Measurements from ENCODE around the gene SLC9A3. TPM values are rescaled to one million over a fixed set of nuclear protein-coding genes. Genes with fewer than 3 reads are reported as not detected.
"Not testable (repeated sequence)": the region's sequence is repeated elsewhere in the genome, so short reads cannot be mapped to it uniquely, and the experiment has no call there.

SLC9A3 gene
- total RNA-seq, 2 donors from 2014 or later: 1.6 to 2.2 TPM

DNA sequence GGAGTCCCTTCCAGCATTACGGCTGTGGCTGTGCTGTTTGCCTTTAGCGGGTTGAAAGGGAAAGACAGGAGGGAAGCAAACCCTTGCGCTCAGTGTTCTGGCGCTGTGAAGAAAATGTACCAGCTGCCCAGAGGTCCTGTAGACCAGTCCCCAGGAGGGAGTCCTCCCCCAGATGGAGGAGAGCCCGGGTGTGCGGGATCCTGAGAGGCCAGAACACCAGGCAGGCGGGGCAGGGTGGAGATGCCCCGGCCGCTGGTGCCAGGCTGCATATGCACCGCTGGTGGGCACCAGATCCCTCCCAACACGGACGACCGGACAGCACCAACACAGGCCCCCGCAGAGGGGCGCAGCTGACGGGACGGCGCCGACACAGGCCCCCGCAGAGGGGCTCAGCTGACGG lies 37.2 kb upstream of the SLC9A3 start:
- H3K27me3 Mint-ChIP-seq: peaks cover 13% of the 10 kb centered on the region
- no peak overlapping the region for H3K27ac Mint-ChIP-seq
- no peaks in the 10 kb centered on the region for H3K36me3 Mint-ChIP-seq (ENCODE audit: low read depth)
- H3K4me3 Mint-ChIP-seq: no peak overlapping the region
- no peak for ATAC-seq (replicated peaks)
- no peaks in the 10 kb centered on the region for H3K9me3 Mint-ChIP-seq
- H3K4me1 Mint-ChIP-seq: no peaks in the 10 kb centered on the region

DNA sequence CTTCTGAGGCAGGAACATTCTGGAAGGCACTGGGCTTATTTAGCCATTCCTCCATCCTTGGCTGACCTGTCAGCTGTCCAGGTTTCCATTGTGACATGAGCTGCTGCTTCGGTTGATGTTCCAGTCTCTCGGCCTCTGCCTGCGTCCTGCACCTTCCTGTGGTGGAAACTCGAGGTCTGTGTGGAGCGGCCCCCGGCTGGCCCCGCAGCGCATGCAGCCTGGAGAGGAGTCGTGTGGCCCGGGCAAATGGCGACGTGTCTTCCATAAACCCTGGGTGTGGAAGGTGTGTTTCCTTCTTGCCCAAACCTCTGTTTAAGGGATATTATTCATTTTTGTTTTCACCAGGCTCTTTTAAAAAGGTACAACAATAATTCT lies 36.5 kb upstream of the SLC9A3 start:
- ATAC-seq (replicated peaks): no peak
- Mint-ChIP-seq H3K36me3 (ENCODE audit: low read depth) (no peaks in the 10 kb centered on the region), H3K27ac (no peak overlapping the region), H3K4me1 (no peaks in the 10 kb centered on the region), H3K27me3 (peaks cover 13% of the 10 kb centered on the region), H3K4me3 (no peak overlapping the region), H3K9me3 (no peaks in the 10 kb centered on the region)

DNA sequence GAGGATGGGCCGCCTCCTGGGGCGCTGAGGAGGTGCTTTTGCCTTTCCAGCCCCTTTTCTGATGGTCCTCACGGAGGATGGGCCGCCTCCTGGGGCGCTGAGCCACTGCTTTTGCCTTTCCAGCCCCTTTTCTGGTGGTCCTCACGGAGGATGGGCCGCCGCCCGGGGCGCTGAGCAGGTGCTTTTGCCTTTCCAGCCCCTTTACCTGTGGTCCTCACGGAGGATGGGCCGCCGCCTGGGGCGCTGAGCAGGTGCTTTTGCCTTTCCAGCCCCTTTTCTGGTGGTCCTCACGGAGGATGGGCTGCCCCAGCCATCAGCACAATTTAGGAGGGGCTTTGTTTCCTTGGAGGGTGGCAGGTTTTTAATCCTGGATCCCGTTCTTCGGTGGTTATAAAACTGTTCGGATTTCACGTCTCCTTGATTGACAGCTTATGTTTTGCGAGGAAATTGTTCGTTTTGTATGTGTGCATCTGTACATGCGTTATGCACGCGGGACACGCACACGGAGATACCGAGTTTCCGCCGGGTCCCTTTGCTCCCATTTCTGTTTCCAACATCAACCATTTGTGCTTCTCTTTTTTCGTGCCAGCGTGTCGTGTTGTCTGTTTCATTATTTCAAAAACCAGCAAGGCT lies 34.7 kb upstream of the SLC9A3 start:
- no peak for ATAC-seq (replicated peaks)
- Mint-ChIP-seq H3K27me3 (peaks cover 13% of the 10 kb centered on the region), H3K4me3 (no peak overlapping the region), H3K4me1 (no peaks in the 10 kb centered on the region), H3K9me3 (no peaks in the 10 kb centered on the region), H3K27ac (no peak overlapping the region), H3K36me3 (ENCODE audit: low read depth) (no peaks in the 10 kb centered on the region)

DNA sequence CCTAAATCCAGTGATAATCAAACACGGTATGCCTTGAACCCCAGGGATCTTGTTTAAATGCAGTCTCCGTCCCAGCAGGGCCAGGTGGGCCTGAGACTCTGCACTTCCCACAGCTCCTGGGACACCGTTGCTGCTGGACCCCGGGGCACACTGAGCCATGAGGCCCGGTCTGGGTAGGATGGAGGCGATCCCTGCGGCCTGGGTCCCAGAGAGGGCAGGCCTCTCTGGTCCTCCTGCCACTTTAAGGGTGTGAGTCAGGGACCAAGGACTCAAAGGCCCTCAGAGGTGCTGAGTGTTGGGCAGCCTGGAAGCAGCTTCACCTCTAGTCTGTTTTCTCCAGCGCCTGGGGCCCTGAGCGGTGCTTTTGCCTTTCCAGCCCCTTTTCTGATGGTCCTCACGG lies 34.1 kb upstream of the SLC9A3 start:
- Mint-ChIP-seq H3K4me3 (no peak overlapping the region), H3K36me3 (ENCODE audit: low read depth) (no peaks in the 10 kb centered on the region), H3K27me3 (peaks cover 13% of the 10 kb centered on the region), H3K4me1 (no peaks in the 10 kb centered on the region), H3K27ac (no peak overlapping the region), H3K9me3 (no peaks in the 10 kb centered on the region)
- ATAC-seq (replicated peaks): no peak

DNA sequence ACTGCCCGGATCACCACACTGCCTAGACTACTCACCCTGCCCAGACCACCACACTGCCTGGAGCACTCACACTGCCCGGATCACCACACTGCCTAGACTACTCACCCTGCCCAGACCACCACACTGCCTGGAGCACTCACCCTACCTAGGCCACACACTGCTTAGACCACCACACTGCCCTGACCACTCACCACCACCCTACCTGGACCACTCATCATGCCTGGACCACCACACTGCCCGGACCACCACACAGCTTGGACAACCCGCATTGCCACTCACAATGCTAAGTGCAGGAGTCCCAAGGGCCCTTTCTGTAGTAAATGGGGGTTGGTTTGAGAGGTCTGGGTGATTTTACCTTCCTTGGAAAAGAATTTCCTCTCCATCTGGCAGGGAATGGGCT lies 33.7 kb upstream of the SLC9A3 start:
- not testable (repeated sequence) for H3K4me1 Mint-ChIP-seq; ATAC-seq (replicated peaks); H3K27ac Mint-ChIP-seq; H3K36me3 Mint-ChIP-seq (ENCODE audit: low read depth); H3K4me3 Mint-ChIP-seq; H3K9me3 Mint-ChIP-seq
- peaks cover 13% of the 10 kb centered on the region for H3K27me3 Mint-ChIP-seq

DNA sequence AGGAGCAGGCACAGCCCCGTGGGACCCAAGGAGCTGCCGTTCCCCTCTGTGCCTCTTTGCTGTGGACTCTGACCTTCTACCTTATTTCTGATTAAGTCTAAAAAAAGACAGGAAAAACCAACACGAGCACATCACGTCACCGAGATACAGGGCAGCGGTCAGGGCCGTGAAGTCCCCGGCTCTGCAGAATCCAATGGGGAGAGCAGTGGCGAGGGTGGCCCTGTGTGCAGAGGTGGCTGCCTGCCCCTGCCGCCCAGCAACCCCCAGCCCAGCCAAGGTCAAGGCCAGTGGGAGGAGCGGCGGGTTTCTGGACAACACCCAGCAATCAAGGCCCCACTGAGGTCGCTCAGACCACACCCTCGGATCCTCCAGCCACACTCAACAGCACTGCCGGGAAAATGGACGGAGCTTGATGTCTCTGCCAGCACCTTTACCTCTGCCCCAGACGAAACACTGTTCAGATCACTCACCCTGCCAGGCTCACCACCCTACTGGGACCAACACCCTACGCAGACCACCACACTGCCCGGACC lies 32.7 kb upstream of the SLC9A3 start:
- H3K9me3 Mint-ChIP-seq: no peaks in the 10 kb centered on the region
- no peaks in the 10 kb centered on the region for H3K36me3 Mint-ChIP-seq (ENCODE audit: low read depth)
- H3K4me3 Mint-ChIP-seq: no peak overlapping the region
- ATAC-seq (replicated peaks): no peak
- peaks cover 13% of the 10 kb centered on the region for H3K27me3 Mint-ChIP-seq
- no peaks in the 10 kb centered on the region for H3K4me1 Mint-ChIP-seq
- no peak overlapping the region for H3K27ac Mint-ChIP-seq

DNA sequence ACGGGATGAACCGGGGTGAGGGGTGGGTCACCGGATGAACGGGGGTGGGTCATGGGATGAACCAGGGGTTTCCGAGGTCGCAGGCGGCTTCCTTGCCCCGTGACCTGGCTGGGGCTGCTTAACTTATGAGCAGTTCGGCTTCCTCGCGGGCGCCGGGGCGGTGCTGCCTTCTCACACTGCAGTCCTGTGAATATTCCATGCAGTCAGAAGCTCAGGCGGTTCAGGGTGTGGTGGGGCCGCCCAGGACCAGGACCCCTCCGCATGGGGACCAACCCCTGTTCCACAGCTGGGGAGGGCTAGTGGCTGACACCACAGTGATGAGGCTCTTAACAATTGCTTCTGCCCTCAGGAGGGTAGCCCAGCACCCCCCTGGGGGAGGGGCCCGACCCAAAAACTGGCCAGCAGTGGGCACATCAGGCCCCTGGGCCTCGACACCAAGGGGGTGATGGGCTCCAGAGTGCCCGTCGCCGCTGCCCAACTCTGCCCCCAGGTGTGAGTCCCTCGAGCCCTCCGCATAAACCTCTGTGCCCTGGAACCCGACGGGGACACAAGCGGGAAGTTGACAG lies 30.9 kb upstream of the SLC9A3 start:
- no peaks in the 10 kb centered on the region for H3K9me3 Mint-ChIP-seq

DNA sequence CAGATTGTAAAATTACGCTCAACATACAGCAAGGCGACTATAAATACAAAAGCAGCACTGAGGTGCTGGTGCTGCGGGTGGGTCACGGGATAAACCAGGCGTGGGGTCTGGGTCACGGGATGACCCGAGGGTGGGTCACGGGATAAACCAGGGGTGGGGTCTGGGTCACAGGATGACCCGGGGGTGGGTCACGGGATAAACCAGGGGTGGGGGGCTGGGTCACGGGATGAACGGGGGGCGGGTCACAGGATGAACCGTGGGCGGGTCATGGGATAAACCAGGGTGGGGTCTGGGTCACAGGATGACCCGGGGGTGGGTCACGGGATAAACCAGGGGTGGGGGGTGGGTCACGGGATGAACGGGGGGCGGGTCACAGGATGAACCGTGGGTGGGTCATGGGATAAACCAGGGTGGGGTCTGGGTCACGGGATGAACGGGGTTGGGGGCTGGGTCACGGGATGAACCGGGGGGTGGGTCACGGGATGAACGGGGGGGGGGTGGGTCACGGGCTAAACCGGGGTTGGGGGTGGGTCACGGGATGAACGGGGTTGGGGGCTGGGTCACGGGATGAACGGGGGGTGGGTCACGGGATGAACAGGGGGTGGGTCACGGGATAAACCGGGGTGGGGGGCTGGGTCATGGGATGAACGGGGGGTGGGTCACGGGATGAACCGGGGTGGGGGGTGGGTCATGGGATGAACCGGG lies 30.2 kb upstream of the SLC9A3 start:
- Mint-ChIP-seq H3K27me3 (peaks cover 18% of the 10 kb centered on the region), H3K9me3 (no peaks in the 10 kb centered on the region), H3K36me3 (ENCODE audit: low read depth) (no peaks in the 10 kb centered on the region), H3K27ac (no peak overlapping the region), H3K4me1 (no peaks in the 10 kb centered on the region), H3K4me3 (no peak overlapping the region)
- no peak for ATAC-seq (replicated peaks)

More for the DNA sequence above, 30.9 kb upstream of the SLC9A3 start:
- Mint-ChIP-seq H3K36me3 (ENCODE audit: low read depth) (no peaks in the 10 kb centered on the region), H3K27me3 (peaks cover 15% of the 10 kb centered on the region), H3K27ac (no peak overlapping the region), H3K4me3 (no peak overlapping the region), H3K4me1 (no peaks in the 10 kb centered on the region)
- no peak for ATAC-seq (replicated peaks)

DNA sequence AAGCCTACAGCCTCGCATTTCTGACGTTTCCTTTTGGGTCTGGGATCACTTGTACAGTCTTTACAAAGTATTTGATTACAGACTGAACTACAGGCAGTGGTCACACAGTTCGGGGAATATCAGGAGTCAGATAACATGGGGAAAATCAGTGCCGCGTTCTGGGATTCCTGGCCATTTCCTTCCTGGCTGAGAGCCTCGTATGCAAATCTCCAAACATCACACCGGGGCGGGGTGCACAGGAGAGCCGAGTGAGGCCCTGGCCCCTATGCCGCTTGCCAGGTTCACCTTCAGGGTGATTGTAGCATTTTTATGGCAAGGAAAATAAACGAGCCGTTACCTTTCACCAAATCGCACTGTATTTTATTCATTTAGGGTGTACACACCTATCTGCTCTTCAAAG lies 29.6 kb upstream of the SLC9A3 start:
- no peak for ATAC-seq (replicated peaks)
- Mint-ChIP-seq H3K4me3 (no peak overlapping the region), H3K27ac (no peak overlapping the region), H3K4me1 (no peaks in the 10 kb centered on the region), H3K36me3 (ENCODE audit: low read depth) (no peaks in the 10 kb centered on the region), H3K27me3 (peaks cover 22% of the 10 kb centered on the region), H3K9me3 (no peaks in the 10 kb centered on the region)

DNA sequence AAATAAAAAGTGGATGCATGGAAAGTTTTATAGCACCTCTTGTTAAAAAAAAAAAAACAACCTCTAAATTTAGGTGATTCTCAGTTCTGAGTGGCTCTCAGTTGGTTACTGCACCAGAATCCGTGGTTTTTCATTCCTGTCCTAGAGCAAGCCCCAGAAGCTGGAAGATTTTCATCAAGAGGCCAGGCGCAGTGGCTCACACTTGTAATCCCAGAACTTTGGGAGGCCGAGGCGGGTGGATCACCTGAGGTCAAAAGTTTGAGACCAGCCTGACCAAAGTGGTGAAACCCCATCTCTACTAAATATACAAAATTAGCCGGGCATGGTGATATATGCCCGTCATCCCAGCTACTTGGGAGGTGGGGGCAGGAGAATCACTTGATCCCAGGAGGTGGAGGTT lies 27.2 kb upstream of the SLC9A3 start:
- Mint-ChIP-seq H3K9me3 (no peaks in the 10 kb centered on the region), H3K27me3 (peaks cover 25% of the 10 kb centered on the region), H3K36me3 (ENCODE audit: low read depth) (no peaks in the 10 kb centered on the region), H3K4me1 (no peaks in the 10 kb centered on the region), H3K27ac (no peak overlapping the region), H3K4me3 (no peak overlapping the region)
- ATAC-seq (replicated peaks): no peak

DNA sequence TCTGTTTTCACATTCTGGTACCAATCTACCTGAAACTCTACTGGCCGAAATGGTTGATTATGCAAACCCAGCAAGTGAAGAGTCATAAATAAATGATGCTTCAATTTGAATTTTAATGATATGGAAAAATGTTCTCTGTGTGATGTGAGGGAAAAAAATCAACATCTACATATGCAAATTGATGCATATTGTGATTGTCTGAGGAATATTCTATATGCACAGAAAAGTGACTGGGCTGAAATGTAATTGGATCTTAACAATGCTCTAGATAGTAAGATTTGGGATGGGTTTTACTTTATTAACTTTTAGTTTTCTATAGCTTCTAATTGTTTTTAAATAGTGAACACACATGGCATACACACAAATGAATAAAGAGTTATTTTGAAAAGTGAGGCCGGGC lies 25.0 kb upstream of the SLC9A3 start:
- no peaks in the 10 kb centered on the region for H3K4me1 Mint-ChIP-seq
- no peak overlapping the region for H3K4me3 Mint-ChIP-seq
- no peaks in the 10 kb centered on the region for H3K9me3 Mint-ChIP-seq
- peaks cover 25% of the 10 kb centered on the region for H3K27me3 Mint-ChIP-seq
- no peaks in the 10 kb centered on the region for H3K36me3 Mint-ChIP-seq (ENCODE audit: low read depth)
- H3K27ac Mint-ChIP-seq: no peak overlapping the region
- ATAC-seq (replicated peaks): no peak

DNA sequence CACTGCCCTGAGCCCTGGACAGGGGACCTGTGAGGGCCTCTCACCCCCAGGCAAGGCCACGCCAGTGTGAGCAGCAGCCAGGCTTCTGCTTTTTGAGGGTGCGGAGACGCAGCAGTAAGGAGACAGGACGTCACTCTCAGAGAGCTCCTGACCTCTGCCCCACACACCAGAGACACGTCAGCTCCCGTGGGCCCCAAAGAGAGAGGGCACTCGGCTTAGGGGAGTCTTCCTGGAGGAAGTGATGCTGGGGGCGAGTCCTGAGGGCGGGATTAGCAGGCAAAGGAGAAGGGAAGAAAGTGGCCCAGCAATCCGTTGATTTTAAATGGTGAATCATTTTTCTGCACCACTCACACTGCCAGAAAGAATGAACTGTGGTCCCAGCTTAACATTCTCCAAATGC lies 24.0 kb upstream of the SLC9A3 start:
- no peak overlapping the region for H3K27ac Mint-ChIP-seq
- H3K27me3 Mint-ChIP-seq: peaks cover 25% of the 10 kb centered on the region
- no peak overlapping the region for H3K4me3 Mint-ChIP-seq
- no peak for ATAC-seq (replicated peaks)
- H3K9me3 Mint-ChIP-seq: no peaks in the 10 kb centered on the region
- no peaks in the 10 kb centered on the region for H3K36me3 Mint-ChIP-seq (ENCODE audit: low read depth)
- no peaks in the 10 kb centered on the region for H3K4me1 Mint-ChIP-seq

DNA sequence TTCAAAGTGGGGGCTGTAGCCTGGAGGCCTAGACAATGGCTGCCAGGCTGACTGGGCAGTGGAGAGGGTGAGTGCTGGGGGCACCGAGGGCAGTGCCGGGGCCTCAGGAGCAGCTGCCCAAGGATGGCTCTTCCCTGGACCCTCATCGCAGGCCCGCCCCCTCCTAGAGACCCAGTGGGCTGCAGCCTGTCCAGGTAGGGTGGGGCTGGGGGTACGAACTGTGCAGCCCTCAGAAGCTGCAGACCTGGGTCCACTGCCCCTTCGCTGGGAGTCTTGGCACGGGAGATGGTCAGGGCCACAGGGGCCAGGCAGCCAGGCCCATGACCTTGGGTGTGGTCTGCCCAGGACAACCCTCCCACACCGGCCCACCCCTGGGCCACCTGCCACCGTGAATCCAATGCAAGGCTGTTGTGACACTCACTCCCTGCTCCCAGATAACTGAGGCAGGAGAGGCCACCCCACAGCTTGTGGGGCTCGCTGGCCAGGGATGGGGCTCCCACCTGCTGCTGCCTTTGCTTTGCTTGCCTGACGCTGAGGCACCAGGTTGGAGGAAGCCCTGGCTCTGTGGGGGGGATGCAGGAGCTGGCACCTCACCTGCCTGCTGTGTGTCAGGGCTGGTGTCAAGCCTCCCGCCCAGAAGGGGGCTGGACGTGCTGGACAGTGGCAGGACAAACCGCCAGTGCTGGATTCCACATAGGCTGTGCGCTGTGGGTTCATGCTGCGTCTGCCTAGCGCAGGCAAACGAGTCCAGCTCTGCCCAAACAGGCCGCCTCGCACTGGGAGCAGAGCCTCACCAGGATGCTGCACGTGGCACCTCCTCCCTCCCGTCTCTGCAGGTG lies 23.1 kb upstream of the SLC9A3 start:
- no peaks in the 10 kb centered on the region for H3K36me3 Mint-ChIP-seq (ENCODE audit: low read depth)
- no peak overlapping the region for H3K4me3 Mint-ChIP-seq
- H3K27ac Mint-ChIP-seq: no peak overlapping the region
- H3K9me3 Mint-ChIP-seq: no peaks in the 10 kb centered on the region
- H3K4me1 Mint-ChIP-seq: no peaks in the 10 kb centered on the region
- H3K27me3 Mint-ChIP-seq: peaks cover 25% of the 10 kb centered on the region
- ATAC-seq (replicated peaks): no peak

DNA sequence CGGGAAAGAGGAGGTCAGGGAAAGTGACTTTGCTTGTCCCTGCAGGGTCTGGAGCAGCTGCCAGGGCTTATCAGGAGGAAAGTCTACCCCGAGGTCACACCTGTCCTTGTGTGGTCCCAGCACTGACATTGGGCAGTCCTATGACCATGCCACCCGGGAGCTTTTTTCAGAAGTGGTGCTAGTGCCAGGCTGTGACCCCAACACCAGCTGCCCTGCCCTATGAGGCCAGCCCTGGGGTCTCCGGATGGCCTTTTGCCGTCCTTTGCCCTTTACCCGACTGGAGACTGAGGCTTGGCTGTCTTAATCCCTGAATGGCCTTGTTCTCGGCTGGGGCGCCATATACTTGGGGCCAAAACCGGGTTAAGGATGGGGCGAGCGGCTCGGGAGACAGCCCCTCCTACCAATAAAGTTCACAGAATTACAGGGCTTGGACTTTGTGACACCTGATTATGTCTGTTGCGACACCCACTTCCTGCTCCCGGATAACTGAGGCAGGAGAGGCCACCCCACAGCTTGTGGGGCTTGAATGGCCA lies 22.2 kb upstream of the SLC9A3 start:
- no peaks in the 10 kb centered on the region for H3K4me1 Mint-ChIP-seq
- peaks cover 28% of the 10 kb centered on the region for H3K27me3 Mint-ChIP-seq
- H3K4me3 Mint-ChIP-seq: no peak overlapping the region
- no peak for ATAC-seq (replicated peaks)
- no peaks in the 10 kb centered on the region for H3K9me3 Mint-ChIP-seq
- H3K36me3 Mint-ChIP-seq (ENCODE audit: low read depth): no peaks in the 10 kb centered on the region
- no peak overlapping the region for H3K27ac Mint-ChIP-seq

Data from activated T-helper 17 cell treated with anti-CD3 and anti-CD28 coated beads, Interleukin-2, amount 50 U/mL, for 72 hours (primary cell).